AG08396 (cell line): ENCODE results near the gene HS3ST5.
"Not testable (repeated sequence)": the region's sequence is repeated elsewhere in the genome, so short reads cannot be mapped to it uniquely, and the experiment has no call there.

Experiments
- DNase-seq: peaks from one replicate; pipeline ENCODE4 v3.0.0; 2012; ENCODE audit warnings: low spot score, mixed read lengths

HS3ST5 gene

DNA sequence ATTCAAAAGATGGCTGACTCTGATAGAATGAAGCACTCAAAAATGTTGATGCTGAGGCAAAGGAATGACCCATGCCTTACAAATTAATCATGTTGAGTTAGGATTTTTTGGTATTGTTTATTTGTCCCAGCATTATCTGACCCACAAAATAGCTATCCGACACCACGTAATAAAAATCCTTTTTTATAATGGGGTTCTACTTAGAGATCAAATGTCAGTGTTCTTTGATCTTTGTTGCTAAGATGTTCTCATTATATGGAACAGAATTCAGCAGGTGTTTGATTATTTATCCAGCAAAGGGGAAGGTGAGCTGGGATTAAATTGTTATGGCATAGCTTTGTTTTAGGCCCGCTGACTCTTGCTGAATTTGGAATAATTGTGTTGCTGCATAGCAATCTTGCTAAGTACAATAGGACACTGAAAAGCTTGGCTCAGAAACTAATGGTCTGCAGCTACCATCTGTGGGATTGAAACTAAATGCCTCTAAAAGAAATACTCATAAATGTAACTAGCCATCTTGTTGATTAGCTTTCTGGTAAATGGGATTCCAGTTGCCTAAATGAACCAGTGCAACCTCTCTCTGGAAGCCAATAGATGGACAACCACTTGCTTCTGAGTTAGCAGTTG is 191.6 kb downstream of the HS3ST5 start:
- no peak for DNase-seq

GRCh38 chr6:114149182-114149581 is 193.6 kb downstream of the HS3ST5 start:
- DNase-seq: not testable (repeated sequence)

DNA sequence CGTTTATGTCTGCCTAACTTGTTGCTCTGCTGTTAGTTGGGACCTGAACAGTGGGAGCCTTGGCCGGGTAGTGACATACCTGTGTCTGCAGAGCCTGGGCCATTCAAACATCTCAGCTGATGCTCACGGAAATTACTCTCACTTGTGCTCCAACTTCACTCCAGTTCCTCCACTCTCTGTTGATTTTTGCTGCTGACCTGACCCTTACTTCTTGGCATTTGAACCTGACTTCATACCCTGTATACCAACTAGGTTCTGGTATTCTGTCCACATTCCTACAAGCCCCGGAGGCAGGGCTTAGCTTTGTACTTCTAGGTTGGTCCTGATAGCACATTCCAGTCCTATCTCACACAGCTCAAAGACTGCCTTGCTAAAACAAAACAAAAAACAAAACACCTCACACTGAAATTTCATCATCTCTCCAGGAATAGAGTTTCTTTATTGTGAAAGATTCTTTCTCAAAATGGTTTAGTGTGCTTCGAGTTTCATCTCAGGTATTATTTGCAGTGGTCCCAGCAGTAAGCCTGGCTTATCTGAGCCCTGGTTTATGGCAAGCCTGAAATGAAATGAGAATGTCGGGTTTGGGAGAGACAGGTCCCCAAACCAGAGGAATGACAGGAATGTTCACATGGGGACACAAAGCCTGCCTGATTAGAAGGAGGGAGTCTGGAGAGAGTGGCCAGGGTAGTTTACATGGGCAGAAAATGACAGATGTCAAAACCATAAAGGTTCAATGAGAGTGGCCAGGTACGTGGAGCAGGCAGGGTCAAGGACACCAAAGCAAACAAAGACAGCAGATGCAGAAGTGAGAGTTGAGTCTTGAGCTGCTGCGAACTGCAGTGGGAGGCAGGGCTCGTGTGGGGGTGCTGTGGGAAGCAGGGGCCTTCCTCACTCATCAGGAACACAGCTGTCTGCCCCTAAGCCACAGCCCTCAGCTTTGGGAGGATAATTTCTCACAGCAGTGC is 197.7 kb downstream of the HS3ST5 start:
- no peak for DNase-seq

GRCh38 chr6:114142258-114142657 is 200.6 kb downstream of the HS3ST5 start:
- DNase-seq: no peak

DNA sequence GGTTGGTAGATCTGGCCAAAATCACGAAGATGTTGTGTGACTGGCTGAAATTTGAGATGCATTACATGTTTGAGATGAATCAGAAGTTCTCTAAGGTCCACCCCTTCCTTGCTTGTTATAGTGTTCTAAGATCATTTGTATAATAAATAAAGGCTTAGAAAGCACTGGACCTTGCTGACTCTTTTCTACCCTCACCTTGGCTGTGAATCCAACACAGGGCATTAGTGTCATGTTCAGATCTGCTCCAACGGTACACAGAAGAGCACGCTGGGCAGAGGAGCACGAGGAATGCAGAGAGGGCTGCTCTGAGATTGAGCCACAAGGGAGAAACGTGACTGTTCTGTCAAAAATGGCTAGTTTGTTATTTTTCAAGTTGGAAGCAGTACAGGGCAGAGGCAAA is 202.4 kb downstream of the HS3ST5 start:
- peak; percentile 15 for DNase-seq

DNA sequence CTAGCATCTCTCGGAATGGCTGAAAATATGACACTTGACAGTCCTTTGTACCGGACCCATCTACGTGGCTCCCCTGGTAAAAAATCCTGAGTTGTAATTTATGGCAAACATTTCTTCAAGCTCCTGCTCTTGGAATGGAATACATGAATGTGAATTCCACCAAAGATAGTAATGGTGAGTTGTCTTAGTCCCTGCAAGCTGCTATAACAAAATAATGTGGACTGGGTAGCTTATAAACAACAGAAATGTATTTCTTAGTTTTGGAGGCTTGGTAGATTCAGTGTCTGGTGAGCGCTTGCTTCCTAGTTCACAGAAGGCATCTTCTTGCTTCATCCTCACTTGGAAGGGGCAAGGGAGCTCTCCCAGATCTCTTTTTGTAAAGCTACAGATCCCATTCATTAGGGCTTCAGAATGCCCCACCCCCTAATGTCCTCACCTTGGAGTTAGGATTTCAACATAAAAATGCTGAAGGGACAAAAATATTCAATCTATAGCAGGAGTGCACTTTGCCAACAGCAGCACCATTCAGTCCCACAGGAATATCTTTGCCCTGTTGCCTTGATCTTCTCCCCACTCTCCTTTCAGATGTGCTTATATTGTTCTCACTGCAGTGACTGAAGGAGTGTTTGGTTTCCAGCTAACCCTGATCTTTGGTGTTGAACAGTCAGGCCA is 204.1 kb downstream of the HS3ST5 start:
- no peak for DNase-seq

- no peak for DNase-seq
Measured at GRCh38 chr6:114135363-114135971, 207.4 kb downstream of the HS3ST5 start.

DNA sequence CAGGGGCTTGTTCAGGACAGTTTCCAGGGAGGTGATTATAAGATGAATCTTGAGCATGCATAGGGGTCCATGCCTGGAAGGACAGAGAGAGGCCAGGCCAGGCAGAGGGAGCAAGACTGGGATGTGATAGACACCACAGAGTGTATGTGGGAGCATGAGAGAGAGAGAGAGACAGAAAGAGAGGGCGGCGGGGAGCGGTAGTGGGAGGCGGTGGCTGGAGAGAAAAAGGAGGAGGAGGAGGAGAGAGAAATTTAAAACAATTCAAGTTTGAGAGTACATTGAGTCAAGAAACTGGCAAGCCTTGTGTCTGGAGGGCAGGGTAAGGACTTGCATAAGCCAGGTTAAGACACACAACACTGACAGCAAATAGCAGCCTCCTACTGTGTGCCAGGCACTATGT is 209.0 kb downstream of the HS3ST5 start:
- DNase-seq: no peak

DNA sequence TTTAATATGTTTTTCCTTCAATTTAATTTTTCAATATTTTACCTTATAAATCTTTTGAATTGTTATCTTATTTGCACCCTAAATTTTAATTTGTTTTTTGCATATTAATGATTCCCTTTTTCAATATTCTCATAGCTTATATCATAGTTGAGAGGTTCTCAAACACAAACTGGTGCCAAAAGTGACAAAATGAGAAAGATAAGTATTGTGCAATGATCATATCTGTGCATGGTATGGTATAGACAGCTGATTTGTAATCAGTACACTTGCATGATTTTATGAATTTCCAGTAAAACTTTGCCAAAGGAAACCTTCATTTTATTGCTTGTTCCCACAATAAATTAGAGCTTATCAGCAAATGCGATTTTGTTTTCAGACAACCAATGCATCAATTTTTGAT is 210.9 kb downstream of the HS3ST5 start:
- DNase-seq: no peak

DNA sequence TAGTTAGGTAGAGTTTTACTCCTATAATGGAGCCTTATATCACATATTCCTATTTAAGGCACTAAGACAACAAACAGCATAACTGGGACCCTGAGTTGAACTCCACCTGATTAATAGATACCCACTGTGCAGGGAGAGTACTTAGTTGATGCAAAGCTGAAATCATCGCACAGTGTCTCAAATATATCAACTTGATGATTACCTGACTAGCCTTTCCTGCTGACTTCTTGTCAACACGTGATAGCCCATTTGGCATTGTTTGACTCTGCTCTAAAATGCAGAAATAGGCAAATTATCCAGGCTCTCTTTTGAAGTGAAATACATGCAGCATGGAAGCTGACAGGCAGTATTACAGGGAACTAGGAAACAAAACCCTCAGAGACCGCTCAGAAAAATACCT is 217.2 kb downstream of the HS3ST5 start:
- no peak for DNase-seq

DNA sequence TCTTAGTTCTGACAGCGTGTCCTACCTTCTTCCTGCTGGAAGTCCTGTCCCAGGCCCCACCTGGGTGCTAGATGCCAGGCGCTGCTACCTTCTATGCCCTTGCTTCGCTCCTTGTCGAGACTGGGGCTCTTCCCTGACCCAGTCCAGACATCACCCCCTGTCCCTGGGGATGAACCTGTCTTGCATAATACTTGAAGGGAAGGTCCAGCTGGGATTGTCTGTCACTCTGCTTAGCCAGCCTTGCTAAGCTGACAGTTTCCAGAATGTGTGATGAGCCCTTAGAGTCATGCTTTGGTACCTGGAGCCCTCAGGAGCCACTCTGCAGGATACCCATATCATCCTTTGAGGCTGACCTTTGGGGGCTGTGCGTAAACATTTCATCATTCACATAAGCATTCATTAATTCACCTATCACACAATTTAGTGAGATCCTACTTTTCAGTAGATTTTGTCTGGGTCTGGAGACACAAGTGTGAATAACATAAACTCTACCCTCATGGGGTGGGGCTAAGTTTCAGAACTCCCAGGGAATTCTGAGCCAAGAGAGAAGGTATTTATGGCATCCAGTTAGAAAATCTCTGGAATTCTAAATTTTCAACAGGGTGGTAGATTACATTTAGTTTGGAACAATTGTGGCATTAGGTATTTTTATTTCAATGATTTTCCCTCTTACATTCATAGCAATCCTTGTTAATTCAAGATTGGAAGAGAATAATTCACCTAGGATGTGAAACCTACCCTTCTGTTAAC is 220.7 kb downstream of the HS3ST5 start:
- no peak for DNase-seq

- DNase-seq: no peak
Measured at GRCh38 chr6:114119056-114119455, 223.8 kb downstream of the HS3ST5 start.

DNA sequence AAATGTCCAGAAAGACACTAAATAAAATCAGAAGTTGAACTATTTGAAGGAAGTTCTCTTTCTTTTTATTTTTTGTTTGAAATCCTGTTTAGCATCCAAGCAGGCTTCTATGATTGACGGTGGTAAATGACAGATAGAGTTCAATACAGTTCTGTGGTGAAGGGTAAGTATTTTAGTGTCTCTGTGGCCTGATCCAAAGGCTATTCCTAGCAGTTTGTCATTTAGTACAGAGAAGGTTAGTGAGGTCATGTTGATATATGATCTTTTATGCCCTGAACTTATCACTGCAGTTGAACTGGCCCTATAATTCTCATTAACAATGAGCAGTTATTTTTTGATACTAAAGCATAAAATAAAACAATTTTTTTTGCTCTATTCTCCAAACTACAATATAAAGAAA is 227.2 kb downstream of the HS3ST5 start:
- DNase-seq: no peak

GRCh38 chr6:114108119-114109002 is 234.5 kb downstream of the HS3ST5 start:
- DNase-seq: peak; percentile 62

DNA sequence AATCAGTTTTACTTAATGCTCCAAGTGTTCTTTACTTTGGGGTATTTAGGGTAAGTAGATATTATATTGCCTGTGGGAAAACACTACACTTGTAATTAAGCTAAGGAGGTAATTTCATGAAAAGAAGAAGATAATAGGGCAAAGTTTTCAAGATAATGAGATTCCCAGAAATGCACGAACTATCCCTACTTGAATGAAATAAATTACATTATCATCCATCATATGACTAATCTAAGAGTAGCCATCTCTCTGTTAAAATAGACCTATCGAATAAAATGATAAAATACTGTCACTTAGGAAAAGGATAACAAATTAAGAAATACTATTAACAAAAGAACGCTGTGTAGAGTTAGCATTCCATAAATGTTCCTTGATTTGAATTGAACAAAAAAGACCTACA is 236.8 kb downstream of the HS3ST5 start:
- no peak for DNase-seq

DNA sequence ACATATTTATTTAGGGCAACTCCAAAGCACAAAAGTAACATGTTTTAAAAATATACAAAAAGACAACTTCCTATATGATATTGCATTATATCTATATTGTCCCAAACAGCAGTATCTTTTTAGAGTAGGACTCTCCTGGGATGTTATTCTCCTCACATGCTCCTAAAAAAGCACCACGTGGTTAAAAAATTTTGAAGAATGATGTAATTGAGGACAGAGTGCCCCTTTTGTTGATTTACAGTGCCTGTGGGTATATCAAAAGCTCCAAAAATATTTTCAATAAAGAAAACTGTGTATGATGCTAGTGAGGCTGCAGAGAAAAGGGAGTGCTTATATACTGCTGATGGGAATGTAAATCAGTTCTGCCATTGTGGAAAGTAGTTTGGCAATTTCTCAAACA is 241.6 kb downstream of the HS3ST5 start:
- no peak for DNase-seq

- DNase-seq: peak; percentile 25
Measured at GRCh38 chr6:114100215-114100994, 242.4 kb downstream of the HS3ST5 start.

GRCh38 chr6:114096561-114097172 is 246.2 kb downstream of the HS3ST5 start:
- peak; percentile 19 for DNase-seq

DNA sequence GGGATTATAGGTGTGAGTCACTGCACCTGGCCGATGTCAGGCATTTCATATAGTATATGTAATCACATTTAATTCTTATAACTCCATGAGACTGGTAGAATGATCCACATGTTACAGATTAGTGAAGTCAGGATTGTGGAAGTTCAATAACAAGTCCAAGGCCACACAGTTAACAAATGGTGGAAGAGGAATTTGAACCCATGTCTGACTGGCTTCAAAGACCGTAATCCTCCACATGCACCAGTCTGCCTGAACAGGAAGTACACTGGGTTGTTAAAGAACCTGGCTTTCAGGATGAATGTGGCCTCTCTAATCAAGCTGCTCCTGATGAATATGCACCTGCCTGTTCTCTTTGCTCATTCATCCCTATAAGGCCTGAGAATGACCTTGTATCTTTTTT is 249.9 kb downstream of the HS3ST5 start:
- no peak for DNase-seq
